HG02943 (cell line): Measurements from ENCODE around the gene EZR.
"Not testable (repeated sequence)": the region's sequence is repeated elsewhere in the genome, so short reads cannot be mapped to it uniquely, and the experiment has no call there.

Source experiments
- ATAC-seq: cut with Tn5 transposase; IDR thresholded peaks from one replicate; pipeline ENCODE4 v1.9.1; 2021; ENCODE audit warnings: mild to moderate bottlenecking, low read depth, moderate library complexity; ENCODE audit not compliant: unreplicated experiment

Gene EZR

GRCh38 chr6:158843751-158844683 is 24.8 kb upstream of the EZR start:
- no peak for ATAC-seq

DNA sequence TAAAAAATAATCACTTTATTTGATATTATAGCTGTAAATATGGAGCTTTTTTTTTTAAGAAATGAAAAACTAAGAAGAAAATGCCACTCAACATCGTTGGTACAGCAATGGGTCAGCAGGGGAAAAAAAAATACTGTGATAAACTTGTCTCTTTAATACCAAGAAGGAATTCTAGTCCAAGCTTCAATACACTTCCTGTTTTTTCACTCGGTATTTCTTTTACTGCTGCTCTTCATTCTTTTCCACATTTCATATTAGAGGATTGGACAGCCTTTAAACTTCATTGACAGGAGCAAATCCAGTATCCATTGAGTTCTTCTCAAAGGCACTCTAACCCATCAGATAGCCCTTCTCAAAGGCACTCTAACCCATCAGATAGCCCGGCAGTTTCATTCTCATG is 22.2 kb upstream of the EZR start:
- ATAC-seq = no peak

DNA sequence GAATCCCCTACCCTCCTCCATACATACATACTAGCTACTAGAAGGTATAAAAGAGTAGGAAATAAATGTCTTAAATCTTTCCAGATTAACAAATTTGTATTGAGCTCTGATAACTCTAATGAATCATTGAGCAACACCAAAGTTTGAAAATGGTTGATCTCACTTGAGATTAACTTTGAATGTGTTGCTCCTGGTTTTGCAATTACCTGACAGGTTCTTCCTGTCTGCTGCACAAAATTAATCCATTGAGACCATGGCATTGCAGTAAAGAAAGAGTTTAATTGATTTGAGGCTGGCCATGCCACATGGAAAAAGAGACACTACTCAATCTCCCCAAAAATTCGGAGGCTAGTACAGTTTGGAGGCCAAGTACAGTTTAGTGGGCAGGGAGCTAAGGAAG is 21.3 kb upstream of the EZR start:
- ATAC-seq = no peak

DNA sequence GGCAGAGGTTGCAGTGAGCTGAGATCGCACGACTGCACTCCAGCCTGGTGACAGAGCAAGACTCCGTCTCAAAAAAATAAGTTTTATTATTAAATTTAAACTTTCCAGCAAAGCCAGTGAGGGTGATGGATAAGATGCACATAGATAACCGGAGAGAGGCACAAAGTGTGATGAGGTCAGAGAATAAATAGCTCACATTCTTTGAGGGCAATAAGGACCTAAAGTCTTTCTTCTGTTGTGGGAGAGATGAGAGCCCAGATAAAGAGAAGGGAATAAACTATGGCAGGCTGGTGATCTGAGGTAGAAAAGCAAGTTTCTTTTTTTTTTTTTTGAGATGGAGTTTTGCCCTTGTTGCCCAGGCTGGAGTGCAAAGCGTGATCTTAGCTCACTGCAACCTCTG is 20.6 kb upstream of the EZR start:
- ATAC-seq = no peak

- not testable (repeated sequence) for ATAC-seq
Observed at GRCh38 chr6:158838790-158839189, 19.6 kb upstream of the EZR start.

- no peak for ATAC-seq
Observed at GRCh38 chr6:158837684-158838625, 18.8 kb upstream of the EZR start.

GRCh38 chr6:158836625-158837311 is 17.6 kb upstream of the EZR start:
- no peak for ATAC-seq

- ATAC-seq = no peak
Observed at GRCh38 chr6:158835616-158836221, 16.6 kb upstream of the EZR start.

DNA sequence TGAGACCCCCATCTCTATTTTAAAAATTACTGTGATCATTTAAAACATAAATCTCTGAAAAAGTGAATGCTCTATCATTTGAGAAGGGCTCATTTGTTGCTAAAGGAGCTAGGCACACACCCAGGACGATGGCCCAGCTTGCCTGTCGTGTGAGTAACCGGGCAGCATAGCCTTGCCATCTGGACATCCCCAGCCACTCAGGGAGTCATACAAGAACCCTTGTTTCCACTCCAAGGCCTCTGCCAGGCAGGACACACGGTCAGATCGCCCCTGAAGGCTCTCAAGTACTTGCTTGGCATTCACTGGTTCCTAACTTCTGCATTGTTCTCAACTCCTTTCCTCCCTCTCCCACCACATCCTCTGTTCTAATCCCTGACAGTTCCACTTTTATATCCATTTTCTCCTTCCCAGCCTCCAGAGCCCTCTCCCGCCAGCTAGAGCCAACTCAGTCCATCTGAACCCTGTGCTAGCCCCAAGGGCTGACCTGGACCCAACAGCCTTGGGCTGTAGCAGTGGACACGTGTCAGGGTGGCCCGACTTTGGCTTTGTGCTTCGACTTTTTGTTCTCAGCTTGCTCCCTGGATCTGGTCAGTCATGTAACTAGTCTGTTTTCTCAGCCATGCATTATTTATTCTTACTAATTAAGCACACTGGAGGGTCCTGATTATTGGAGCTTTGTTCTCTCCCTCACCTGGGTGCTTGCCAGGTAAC is 15.7 kb upstream of the EZR start:
- ATAC-seq = no peak

DNA sequence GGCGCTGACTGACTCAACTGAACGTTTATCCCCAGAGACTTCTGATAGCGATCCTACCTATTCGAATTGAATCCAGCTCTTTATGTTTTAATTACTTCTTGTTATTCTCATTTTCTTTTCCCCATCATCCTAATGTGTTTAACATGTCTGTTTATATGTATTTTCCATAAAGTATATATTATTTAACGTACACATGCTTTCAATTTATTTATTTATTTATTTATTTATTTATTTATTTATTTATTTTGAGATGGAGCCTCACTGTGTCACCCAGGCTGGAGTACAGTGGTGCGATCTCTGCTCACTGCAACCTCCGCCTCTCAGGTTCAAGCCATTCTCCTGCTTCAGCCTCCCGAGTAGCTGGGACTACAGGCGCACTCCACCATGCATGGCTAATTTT is 13.6 kb upstream of the EZR start:
- not testable (repeated sequence) for ATAC-seq

DNA sequence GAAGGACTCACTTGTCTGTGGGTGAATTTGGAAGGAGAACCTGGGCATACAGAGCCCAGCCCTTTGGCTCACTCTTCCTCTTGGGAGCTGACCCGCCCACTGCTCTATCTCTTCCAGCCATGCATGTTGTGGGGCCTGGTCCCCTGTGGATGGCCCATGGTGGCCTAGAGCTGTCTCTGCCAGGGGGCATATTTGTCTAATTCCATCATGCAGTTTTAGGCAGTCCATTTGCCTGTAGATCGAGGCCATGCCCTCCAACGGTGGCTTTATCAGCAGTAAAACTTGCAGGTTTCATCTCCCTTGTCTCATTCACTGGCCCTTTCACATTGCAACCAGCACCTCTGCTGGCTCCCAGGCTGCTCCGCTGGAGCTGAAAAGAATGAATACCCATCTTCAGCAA is 12.9 kb upstream of the EZR start:
- ATAC-seq = no peak

GRCh38 chr6:158831571-158831970 is 12.4 kb upstream of the EZR start:
- ATAC-seq = no peak

- no peak for ATAC-seq
Observed at GRCh38 chr6:158830736-158831135, 11.6 kb upstream of the EZR start.

- no peak for ATAC-seq
Observed at GRCh38 chr6:158828807-158829206, 9.6 kb upstream of the EZR start.

DNA sequence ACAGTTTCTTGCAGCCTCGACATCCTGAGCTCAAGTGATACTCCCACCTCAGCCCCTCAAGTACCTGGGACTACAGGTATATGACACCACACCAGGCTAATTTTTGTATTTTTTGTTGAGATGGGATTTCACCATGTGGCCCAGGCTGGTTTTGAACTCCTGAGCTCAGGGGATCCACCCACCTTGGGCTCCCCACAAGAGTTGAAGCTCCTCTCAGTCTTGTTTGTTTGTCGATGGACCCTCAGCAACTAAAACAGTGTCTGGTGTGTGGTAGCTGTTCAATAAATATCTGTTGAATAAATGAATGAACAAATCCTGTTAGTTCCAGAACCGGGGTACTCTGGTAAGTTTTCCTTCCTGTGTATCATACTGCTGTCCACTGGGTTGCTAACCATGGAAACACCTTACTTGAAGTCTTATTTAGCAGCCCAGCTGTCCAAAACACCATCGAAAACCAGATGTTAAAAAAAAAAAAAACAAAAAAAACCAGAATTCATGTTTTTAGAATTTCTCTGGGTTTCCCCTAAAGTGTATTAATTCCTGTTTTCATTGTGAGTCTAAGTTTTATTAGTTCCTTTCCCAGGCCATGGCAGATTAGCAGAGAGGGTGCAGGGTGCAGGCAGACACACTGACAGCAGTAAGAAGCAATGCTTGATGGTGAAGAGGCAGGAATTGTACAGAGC is 7.8 kb upstream of the EZR start:
- no peak for ATAC-seq

DNA sequence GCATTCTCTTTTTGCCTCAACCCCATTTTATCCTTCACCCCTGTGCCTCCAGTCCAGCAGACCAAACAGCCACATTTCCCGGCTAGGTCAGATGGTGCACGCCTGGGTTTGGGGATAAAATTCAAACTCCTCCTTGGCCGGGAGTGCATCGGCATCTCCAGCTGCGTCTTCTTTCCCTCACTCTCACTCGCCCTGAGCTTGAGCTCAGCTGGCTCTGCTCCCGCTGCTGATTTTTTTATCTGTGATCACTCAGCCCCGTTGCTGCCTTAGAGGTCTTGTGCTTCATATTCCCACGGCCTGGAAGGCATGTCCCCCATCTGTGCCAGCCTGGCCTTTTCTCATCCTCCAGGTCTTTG is 6.8 kb upstream of the EZR start:
- no peak for ATAC-seq

DNA sequence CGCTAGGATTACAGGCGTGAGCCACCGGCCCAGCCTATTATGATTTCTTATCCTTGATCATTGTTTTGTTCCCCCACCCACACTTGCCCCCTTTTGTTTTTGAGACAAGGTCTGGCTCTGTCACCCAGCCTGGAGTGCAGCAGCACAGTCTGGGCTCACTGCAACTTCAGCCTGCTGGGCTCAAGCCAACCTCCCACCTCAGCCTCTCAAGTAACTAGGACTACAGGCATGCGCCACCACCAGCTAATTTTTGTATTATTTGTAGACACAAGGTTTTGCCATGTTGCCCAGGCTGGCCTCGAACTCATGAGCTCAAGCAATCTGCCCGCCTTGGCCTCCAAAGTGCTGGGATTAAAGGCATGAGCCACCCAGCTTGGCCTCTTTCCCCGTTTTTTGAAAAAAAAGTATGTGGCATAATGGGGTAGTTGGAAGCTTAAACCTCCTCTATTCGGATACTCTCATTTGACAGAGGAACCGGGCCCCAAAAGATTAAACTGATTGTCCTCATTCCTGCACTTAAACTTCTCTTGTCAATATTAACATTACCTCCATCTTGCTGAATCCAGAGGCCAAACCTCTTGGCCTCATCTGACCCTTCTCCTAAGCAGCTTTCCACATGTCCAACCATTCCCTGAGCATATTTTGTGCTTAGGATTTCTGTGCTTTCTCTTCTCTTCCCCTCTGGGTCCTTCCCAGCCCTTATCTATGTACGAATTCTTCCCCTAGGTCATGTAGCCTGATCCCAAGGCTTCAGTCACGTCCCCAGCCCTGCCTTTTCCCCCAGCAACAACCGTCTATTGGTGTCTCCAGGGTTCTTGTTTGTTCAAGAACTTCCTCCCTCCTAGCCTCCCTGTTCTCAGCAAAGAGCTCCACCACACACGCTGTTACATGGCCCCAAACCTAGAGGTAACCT is 6.1 kb upstream of the EZR start:
- ATAC-seq = no peak

DNA sequence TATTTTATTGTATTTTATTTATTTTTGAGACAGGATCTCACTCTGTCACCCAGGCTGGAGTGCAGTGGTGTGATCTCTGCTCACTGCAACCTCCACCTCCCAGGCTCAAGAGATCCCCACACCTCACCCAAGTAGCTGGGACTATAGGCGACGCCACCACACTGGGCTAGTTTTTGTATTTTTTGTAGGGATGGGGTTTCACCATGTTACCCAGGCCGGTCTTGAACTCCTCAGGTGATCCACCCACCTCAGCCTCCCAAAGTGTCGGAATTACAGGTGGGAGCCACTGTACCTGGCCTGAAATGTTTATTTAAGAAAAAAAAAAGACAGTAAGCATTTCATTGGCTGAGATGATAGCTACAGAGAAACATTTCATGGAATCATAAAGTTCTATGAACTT is 4.4 kb upstream of the EZR start:
- ATAC-seq = not testable (repeated sequence)
